Mucosa of gallbladder (tissue), 1 donor: ENCODE measurements around the gene SYNM. TPM values are rescaled to one million over a fixed set of nuclear protein-coding genes. Genes with fewer than 3 reads are reported as not detected.

Experiments used
- DNase-seq: peaks from one replicate; pipeline ENCODE4 v3.0.0-alpha.2; 2020; ENCODE audit warnings: low spot score
- total RNA-seq: library from RNA; stranded (reverse); gene quantifications from one replicate; pipeline ENCODE4 v1.2.1, GENCODE V29; 2021
- donor health status: DM: no; HTN: no; CAD: no.

The SYNM gene
- total RNA-seq, 1 donor from 2014 or later = 167 TPM

DNA sequence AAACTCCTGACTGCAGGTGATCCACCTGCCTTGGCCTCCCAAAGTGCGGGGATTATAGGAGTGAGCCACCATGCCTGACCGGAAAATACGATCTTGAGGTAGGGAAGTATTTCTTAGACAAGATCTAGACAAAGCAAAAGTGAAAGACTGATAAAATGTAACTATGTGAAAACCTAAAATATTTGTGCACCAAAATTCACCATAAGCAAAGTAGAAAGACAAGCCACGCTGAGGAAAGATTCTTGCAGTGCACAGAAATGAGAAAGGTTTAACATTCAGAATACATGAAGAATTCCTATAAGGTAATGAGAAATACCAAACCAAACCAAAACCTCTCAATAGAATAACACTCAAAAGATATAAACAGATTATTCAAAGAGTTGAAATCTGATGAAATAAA, 35.7 kb downstream of the SYNM start:
- DNase-seq = no peak

DNA sequence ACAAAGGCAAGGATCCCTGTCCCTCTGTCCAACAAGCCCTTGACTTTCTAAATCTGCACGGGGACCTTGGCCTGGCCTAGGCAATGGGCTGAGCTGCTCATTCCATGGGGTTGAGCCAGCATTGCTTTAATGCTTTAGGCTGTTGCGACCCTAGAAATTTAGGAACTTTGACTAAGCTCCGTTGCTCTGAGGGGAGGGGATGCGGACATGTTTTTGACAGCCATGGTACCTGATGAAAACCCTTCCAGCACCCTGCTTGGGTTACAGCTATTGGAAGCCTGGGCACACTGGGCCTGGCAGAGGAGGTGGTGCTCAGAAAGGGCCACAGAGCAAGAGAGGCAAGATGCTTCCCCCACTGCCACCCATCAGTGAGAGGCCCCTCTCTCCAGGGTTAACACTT, 37.1 kb downstream of the SYNM start:
- no peak for DNase-seq

DNA sequence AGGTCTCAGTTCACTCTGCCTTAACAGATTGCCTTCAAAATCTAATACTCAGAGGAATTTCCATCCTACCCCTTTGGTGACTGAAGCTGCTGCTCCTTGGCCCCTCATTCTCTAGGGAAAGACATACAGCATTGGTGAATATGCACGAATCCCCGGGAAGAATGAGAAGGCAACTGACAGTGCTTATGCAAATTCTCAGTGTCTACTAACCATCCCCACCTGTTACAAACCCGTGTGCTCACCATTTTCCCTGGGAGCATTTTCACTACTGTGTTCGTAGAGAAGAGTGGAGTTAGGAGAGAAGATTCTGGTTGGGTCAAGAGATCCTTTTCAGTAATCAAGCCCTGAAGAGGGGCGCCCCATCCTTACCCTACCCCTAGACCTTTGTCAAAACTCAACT, 37.7 kb downstream of the SYNM start:
- DNase-seq = no peak

- DNase-seq = no peak
These were observed 38.4 kb downstream of the SYNM start for GRCh38 chr15:99143242-99143641.

DNA sequence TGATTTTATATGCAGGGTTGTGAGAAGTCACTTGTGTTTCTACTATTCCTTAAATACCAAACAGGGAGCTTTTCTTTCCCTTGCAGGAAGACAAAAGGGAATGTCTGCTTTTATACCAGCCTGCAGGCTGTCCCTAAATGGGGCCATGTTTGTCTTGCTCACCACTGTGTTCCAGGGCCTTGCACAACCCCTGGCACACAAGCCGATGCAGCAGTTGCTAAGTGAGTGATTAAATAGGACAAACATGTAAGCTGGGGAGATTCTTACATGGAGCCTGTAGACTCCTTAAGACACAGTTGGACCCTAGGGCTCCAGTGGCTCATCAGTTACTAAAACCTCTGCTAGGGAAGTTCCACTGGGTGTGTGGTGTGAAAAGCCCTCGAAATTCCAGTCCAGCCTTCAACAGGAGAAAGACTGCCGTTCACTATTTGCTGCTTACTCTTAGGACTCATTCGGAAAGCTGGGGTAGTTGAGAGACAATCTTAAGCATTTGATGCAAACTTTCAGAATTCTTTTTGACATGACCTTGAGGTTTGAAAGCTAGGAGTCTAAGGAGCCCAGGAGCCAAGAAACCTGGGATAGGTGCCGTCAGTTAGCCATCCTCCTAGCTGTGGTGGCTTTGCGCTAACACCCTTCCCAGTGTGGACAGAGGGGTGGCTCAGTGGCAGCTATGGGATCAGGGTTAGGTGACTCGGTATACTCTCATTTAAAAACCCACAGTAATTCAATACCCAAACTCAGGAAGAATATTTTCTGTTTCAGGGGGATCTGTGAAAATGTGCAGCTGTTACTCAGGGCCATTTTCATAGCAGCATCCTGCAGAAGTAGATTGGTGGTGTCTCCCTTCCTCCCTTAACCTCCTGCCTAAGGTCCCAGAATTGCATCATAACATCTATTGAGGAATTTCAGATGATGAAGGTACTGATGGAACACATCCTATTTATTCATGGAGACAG, 39.1 kb downstream of the SYNM start:
- peak; percentile 55 for DNase-seq

DNA sequence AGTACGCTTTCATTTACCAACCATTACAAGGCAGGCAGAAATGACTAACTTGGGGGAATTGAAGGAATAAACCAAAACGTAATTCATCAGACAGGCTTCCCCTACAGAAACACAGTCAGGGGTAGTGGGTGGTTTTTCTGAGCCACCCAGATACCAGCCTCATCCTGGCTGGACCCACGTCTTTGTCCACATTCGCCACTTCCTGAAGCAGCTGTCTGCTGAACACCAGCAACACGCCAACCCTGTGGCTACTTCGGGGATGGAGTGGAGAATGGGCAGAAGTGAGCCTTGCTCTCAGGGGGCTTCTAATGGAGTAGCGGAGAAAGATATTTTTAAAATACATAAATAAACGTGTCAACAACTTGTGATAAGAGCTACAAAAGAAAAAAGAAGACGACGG, 40.1 kb downstream of the SYNM start:
- DNase-seq = no peak

DNA sequence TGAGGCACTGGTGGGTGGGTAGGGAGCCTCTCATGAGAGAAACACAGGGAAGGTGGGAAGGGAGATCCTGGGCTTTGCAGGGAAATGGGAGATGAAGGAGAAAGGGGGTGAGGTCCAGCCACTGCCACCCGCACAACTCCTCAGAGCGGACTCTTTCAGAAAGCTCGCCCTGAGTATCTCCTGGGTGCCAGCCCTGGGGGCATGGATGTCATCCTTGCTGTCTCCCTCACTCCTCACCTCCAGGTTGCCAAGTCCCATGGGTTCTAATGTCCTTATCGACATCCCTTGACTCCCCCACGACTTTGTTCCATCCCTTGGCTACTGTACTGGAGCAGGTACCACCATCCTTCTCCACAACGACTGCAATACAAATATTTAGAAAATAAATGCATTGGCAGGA, 40.9 kb downstream of the SYNM start:
- DNase-seq = no peak

DNA sequence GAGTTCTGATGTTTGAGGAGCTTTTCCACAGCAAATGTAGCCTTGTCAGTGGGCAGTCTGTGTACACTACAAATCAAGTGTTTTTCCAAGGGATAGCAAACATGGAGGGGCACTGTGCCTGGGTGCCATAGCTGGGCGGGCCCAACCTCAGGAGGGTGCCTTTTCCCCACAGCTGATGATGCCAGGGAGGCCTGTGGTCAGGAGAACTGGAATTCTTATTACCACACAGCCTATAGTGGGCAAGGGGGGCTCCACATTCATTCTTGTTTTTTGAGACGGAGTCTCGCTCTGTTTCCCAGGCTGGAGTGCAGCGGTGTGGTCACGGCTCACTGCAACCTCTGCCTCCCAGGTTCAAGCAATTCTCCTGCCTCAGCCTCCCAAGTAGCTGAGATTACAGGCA, 41.8 kb downstream of the SYNM start:
- no peak for DNase-seq

DNA sequence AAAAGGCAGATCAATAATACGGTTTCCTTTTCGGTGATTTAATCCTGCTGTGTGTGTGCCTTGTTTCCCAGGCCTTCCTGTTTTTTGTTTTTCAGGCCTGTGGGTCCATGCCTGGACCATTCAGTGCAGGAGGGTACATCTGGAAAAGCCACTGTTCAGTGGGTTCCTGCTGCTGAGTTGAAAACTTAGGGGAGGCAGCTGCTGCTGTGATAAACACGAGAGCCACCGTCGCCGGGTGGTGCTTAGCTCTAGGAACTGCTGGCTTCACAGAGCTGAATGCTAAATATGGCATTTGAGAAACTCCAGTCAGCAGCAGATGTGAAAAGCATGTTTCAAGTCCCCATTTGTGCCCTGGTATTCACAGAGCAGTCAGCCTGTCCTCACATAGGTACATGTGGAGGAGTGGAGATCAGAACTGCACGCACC, 44.0 kb downstream of the SYNM start:
- DNase-seq = no peak

DNA sequence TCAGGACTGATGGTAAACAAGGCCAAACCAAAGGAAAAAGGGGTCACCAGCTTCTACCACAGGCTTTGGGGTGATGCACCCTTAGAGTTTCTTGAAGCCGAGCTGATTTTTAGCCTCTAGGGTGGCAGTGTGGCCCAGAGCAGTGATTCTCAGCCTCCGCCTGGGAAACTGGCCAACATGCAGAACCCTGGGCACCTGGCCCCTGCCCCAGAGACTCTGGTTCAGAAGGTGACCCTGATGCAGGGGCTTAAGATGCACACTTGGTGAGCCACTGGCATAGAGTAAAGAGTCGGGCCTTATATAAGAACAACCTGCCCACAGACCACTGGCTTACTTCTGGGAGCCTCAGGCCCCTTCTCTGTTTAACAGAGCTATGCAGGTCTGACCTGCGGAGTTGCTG, 44.5 kb downstream of the SYNM start:
- no peak for DNase-seq

- DNase-seq = no peak
These were observed 46.3 kb downstream of the SYNM start for GRCh38 chr15:99151156-99151555.

GRCh38 chr15:99153026-99153535, 48.2 kb downstream of the SYNM start:
- DNase-seq = peak; percentile 66

- DNase-seq = peak; percentile 44
These were observed 49.4 kb downstream of the SYNM start for GRCh38 chr15:99154271-99154670.

DNA sequence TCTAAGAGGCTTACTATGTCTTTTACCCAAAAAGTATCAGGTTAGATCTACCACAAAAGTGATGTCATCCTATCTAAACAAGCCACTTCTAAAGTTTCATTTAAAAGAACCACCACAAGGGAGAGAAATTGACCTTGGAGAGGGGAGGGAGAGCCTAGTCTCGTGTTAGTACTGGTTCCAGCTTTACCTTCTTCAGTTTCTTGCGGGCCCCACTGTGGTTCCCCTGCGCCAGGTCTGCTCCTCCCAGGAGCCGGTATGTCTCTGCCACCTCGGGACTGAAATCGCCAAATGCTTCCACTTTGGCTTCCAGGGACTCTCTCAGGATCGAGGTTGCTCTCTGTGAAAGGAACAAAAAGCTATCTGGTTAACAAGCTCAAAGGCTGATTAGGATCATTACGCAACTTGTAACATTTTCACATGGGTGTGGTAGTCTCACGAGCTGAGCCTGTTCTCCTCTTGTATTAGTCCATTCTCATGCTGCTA, 51.1 kb downstream of the SYNM start:
- DNase-seq = peak; percentile 49

DNA sequence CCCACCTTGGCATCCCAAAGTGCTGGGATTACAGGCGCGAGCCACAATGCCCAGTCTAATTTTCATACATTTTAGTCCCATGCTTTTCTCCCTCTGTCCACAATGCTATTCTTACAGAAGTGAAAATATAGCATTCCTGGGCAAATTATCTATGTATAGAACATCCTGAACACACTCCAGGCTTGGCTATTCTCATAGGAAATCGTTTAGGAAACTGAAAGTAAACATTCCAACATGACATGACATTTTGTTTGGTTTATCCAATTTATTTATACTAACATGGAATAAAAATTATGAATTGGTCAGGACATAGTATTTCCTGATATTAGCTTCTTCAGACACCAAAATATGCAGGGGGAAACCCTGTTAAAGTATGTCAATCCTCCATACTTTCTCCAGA, 52.6 kb downstream of the SYNM start:
- DNase-seq = no peak

- DNase-seq = no peak
These were observed 53.9 kb downstream of the SYNM start for GRCh38 chr15:99158626-99159412.

DNA sequence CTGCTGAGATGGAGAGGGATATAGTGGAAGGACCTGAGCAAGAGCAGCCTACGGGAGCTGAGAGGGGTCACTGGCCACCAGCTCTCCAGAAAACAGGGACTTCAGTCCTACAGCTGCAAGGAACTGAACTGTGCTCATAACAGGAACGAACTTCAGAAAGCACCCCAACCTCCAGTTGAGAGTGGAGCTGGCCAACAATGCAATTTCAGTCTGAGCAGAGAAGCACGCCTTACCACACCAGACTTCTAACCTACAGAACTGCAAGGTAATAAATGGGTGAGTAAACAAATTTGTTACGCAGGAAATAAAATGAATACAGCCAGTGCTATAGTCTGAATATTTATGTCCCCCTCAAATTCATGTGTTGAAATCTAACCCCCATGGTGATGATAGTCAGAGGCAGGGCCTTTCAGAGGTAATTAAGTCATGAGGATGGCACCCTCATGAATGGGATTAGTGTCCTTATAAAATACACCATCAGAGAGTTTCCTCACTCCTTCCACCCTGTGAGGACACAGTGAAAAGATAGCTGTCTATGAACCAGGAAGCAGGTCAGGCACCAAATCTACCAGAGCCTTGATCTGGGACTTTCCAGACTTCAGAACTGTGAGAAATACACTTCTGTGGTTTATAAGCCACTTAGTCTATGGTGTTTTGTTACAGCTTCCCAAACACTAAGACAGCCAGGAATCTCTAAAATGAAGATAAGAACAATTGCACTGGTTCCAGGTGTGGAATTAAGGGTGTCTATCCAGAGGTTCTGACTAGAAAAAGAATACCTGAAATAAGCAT, 58.6 kb downstream of the SYNM start:
- DNase-seq = no peak

DNA sequence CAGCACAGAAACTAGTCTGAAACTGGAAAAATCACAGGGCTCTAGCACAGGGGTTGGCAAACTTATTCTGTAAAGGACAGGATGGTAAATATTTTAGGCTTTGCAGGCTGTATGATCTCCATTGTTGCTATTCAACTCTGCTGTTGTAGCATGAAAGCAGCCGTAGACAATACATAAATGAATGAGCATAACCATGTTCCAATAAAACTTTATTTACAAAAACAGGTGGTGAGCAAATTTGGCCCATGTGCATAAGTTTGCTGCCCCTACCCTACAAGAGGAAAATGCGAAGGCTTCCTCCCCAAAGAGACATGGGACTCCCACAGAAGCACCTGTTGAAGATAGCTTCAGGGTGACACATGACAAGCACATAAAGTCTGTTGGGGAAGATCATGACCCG, 59.2 kb downstream of the SYNM start:
- DNase-seq = no peak

DNA sequence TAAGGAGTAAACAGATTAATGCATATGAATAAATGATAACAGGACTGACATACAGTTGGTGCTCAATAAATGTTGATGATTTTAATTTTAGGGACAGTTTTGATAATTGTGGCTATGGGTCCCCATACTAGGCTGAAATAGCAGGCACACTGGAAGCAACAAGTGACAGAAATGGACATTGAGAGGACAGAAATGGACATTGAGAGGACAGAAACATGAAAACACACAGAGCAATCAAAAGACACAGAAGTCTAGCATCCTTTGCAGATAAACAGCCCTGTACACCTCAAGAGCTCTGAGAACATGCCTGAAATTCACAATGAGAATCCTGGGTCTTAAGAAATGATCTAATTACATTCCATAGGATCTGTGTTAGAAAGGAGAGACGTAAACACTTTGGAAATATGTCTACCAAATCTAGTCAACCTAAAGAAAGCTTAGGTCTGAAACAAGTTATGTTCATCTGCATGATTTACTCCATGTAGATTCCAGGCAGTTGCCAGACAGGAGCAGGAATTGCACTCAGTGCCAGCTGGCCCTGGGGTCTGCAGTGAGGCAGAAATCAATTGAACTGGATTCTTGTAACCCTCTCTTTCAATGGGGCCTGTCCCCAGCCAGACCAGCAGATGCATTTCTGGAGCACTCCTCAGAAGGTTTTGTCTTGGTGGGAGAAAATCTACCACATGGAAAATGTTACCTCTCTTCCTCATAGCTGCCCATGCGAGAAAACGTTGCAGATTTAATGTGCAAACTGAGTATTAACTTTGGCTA, 60.3 kb downstream of the SYNM start:
- DNase-seq = no peak

- peak; percentile 9 for DNase-seq
These were observed 61.2 kb downstream of the SYNM start for GRCh38 chr15:99165956-99166689.
